Inflammatory macrophage treated with lipopolysaccharide for 4 hours (primary cell): ENCODE data around the gene HOXD13.

Source experiments
- DNase-seq: peaks from one replicate; pipeline ENCODE4 v3.0.0-alpha.2; 2020

HOXD13 gene

DNA sequence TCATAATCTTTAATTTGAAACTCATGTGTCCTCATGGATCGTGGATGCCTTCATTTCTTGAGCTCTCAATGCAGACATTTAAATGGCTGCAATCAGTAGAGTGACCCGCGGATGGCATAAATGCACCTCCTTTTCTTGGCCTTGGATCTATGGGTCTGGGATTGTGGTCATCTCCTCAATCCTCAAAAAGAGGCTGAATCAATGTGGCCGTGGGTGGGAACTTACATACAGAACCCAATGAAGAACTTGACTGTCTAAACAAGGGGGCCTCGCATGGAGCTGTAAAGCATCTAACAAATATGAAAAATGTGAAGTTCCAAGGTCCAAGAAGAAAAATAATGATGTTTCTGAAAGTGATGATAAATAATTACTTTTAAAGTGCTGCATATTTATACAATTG is 2.9 kb downstream of the HOXD13 start:
- DNase-seq = no peak

DNA sequence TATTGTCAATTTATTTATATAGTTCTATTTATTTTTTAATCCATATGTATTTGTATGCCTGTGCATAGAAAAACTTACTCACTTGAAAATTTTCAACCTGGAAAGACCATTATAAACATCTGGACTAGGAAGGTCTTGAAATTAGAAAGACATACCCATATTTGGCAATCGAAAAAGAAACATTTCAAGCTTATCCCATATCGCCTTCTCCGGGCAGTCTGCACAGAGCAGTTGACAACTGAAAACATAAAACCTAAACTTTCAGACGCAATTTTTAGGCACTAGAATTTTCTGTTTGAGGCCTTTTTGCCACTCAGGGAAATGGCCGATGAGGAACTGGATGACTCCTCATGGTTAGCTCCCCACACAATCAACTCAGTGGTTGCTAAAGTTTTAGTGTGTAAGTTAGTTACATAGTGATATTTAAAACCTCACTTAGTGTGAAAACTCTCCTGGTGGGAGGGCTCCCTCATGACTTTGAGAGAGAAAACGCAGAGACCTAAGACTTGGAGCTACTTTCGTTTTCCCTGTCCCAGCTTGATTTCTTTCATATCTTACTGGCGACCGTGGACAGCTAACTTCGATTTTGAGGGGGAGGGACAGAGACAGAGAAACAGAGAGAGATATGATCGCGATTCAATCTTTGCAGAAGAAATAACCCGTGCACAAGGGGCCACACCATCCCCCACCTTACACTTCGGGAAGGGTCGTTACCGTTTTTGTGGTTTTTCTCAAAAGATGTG is 3.9 kb downstream of the HOXD13 start:
- no peak for DNase-seq

DNA sequence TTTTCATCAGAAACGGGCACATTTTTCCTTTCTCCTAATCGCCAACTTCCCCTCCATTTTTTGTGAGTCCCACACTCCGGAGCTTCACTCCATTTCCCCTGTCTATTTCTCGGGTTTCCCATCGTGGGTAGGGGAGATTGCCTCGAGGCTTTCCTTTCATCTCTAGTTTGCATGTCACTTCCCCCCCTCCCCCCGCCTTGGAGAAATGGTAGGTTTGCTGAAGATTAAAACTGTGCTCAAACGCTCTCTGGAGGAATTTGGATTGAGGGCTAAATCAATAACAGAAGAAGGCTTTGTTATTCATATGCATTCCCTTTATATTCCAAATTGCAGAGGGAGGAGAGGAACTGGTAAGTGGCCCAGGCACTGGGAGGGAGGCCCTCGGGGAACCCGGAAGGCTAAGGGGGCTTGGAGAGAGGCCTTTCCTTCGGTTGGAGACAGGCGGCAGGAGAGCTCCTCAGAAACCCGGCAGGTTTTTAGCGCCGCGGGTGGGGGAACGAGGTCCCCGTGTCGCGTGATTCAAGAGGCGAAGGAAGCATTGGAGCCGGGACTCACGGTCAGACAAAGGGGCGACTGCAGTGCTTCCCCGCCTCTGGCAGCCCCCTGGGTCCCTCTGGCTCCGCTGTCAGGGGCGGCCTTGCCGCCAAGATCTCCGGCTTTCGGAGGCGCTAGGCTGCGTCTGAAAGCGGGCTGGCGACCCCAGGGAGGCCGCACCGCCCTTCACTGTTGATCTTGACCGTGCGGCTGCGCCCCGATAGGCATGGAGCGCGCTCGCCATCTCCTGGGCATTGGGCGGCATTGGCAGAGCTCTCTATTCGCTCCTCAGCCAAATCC is 4.7 kb downstream of the HOXD13 start:
- DNase-seq = peak; percentile 57

DNA sequence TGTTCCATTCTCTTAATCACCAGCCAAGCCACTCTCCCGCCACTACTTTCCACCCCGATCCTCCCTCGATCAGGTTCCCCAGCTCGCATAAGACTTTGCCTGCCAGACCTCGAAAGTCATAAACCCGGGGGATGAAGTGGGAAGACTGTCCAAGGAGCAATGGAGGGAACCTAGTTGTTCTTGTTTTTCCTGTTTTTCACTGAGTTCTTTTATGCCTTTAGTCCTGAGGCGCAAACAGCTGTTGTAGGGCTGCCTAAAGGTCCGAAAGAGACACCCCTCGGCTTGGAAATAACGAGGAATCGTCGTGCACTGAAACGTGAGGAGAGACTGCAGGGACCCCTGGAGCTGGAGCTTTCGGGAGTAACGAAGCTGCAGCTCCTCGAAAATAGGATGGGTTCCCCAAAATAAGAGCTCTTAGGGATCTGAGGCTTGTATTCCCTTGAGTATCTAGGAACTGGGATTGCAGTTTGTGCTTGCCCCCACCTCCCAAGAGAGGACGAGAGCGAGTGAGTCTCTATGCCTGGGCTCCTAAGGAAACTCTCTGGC is 5.4 kb downstream of the HOXD13 start:
- no peak for DNase-seq

DNA sequence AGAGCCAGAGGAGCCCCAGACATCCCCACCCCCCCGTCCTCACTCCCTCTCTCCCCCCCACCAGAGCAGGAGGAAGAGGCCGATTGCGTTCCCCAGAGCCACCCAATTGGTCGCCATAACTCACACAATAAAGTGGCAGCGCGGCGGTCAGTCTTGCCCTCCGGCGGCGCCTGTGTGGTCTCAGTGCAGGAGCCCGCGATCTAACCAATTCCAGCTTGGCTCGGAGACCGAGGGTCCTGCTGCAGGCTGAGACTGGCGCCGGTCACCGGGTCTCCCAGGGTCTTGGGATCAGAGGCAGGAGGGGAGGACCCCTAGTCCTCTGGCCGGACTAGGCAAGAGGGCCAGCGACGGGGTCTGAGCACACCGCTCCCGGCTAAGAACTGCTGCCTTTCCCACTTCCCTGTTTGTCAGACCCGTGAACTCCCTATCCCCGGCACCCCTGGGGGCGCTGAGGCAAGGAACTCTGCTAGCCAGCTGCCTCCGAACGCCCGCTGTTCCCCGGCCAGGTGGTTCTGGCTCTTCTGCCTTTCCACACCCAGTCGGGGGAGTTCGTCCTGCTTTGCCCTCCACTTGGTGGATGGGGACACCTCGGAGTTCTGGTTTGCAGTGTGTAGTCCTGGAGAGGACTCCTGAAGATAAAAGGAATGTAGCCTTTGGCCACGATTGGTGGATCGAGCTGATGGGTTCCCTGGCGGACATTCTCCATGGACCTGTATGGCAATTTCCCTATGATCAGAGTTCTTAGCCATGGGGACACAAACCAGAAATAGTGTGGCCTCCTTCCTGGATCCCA is 6.0 kb downstream of the HOXD13 start:
- no peak for DNase-seq

DNA sequence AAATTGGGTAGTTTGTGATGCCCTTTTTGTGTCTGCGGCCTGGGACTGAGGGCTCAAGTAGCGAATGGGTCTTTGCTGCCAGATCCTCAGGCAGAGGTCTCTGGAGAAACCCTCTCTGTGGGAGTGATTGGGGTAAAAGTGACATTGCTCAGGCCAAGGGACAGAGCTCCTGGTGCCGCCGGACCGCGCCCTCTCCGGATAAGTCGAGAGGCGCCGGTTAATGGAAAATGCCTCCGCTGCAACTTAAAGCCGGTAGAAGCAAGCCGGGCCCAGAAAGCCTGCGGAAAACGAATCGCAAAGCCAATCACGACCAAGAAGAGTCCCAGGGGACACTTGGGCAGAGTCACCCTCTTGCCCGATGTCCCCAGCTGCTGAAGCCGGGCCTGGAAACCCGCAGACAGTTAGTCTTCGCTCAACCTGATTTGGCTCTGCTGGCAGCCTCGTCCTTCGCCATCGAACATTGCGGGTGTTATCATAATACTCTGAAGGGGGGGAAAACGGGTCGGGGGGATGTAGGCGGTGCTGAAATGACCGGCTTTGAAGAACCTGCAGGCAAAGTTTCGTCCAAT is 6.7 kb downstream of the HOXD13 start:
- DNase-seq = no peak

DNA sequence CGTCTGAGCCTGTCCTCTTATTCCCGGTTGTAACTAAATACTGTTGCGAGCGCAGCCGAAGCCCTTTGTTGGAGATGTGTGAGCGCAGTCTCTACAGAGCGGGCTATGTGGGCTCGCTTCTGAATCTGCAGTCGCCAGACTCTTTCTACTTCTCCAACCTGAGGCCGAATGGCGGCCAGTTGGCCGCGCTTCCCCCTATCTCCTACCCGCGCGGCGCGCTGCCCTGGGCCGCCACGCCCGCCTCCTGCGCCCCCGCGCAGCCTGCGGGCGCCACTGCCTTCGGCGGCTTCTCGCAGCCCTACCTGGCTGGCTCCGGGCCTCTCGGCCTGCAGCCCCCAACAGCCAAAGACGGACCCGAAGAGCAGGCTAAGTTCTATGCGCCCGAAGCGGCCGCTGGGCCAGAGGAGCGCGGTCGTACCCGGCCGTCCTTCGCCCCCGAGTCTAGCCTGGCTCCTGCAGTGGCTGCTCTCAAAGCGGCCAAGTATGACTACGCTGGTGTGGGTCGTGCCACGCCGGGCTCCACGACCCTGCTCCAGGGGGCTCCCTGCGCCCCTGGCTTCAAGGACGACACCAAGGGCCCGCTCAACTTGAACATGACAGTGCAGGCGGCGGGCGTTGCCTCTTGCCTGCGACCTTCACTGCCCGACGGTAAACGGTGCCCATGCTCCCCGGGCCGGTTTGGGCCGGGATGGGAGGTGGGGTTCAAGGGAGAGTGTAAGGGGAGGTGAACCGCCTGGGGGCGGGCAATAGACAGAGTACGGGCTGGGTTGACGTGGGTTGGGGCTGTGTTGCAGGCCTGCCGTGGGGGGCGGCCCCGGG is 7.4 kb downstream of the HOXD13 start, which contains the start of gene HOXD12:
Gene HOXD12, plus strand, starts transcription at position 68 of the 819 bp plus-strand sequence. Its CDS starts 7 bp downstream, at position 75.
- no peak for DNase-seq

DNA sequence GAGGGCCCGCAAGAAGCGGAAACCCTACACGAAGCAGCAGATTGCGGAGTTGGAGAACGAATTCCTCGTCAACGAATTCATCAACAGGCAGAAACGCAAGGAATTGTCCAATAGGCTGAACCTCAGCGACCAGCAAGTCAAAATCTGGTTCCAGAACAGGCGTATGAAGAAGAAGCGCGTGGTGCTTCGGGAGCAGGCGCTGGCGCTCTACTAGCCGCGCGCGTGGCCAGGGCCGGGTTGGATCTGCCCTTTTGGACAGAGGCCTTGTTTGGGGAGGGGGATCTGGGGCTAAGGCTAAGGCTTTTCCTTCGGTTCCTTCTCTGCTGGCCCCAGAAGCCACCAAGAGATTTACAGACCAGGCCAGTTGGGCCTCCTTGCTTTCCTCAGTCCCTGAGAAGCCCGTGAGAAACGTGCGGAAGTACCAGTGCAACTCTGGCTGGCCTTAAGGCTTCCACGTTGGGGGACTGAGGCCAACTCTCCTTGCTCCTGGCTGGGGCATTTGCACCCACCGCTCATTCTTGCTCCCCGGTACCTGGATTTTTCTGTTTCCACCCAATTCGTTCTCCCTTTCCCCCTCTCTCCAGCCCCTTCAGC is 8.1 kb downstream of the HOXD13 start:
- no peak for DNase-seq

DNA sequence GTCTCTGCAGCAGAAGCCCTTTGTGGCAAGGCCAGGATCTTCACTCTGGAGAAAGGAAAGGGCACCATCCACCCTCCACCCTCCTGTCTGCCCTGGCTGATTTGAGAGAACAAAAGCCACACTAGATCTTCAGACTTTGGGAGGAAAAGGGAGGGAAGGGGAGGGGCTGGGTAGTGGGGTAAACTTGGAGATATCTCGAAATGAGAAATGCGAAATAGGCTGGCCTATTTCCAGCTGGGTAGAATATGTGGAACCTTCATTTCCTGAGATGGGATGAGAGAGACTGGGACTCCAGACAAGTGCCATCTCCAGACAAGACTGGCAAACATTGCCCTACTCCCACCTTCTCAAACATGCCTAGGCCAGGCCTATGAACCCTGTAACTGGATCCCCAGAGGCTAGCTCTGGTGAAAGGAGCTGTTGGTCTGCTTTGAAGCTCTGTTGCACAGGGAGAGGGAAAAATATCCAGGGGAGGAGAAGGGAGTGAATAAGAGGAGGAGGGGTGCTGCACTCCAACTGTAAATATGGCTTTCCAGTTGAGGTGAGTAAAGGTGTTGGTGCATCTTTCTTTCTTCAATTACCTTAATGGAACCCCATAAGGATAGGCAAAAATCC is 8.8 kb downstream of the HOXD13 start:
- no peak for DNase-seq

DNA sequence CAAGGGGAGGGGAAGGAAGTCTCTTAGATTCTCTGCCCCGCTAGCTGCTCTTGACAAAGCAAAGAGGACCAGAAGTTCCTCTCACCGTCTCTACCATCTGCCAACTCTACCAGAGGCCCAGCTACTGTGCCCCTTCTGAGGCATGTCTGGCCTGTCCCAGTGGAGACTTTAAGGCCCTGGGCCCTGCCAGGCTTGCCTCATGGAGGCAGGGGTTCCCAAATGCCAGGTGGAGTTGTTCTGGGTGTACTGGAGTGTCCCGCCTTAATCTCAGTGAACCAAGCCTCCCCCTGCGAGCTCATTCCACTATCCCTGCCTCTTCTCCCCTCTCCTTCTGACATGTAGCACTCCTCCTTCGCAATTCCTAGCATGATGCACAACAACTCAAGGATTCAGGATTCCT is 9.3 kb downstream of the HOXD13 start:
- DNase-seq = no peak

DNA sequence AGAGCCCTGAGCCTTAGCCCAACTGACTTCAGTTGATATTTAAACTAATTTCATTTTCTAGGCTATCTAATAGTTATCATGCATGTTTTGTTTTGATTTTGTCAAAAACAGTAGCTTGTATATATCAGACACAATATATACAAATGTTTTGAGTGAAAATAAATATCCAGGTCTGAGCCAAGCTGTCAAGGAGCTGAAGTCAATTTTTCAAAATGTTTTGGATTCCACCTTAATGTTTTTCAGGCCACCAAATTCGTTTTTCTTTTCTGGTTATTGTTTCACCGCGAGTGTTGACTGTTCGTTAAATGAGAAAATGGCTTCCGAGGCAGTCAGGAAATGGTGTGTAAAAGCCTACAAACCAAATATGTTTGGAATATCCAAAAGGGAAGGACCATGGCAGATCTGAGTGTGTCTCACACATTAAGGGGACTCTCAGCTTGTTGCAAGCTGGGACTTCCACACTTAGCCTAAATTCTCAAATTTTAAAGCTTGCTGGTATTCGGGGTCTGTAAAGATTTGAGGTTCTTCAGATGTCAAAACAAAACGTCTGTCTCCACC is 9.9 kb downstream of the HOXD13 start:
- DNase-seq = no peak

DNA sequence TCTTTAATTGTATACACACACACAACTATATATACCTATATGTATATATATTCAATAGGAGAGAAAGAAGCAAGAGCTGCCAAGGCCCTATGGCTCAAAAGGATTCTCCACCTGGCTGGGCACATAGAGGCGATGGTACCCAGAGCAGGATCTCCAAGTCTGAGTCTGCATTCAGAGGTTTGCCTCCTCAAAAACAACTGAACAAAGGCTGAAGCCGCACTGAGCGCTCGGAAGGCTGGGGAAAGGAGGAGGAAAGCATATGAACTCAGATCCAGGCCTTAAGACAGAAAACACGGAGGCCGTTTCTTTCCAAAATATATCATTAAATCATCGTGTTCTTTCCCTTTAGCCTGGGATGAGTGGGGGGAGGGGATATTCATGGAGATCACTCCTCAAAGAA is 10.7 kb downstream of the HOXD13 start:
- DNase-seq = no peak

DNA sequence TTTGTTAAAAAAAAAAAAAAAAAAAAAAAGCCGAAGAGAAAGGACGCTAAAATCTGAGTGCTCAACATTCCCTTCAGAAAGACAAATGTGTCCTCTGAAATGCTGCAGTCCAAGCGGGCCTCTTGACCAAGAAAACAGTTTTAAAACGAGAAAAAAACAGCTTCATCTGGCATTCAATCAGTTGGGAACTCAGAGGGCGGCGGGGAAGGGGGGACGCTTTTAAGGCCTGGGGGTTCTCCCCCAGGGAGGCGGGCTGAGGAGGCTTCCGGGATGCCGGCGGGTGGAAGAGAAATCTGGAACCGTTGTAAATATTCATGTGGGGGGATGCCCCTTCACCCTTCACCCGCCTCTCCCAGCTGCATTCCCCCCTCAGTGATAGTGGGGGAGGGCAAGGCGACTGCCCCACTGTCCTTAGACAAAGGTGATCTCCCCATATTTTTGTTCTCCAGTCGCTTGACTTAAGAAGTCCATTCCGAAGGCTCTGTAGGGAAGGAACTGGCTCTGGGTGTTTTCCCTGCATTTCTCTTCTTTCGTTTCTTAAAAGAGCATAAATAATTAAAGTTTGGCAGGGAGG is 11.3 kb downstream of the HOXD13 start:
- no peak for DNase-seq

DNA sequence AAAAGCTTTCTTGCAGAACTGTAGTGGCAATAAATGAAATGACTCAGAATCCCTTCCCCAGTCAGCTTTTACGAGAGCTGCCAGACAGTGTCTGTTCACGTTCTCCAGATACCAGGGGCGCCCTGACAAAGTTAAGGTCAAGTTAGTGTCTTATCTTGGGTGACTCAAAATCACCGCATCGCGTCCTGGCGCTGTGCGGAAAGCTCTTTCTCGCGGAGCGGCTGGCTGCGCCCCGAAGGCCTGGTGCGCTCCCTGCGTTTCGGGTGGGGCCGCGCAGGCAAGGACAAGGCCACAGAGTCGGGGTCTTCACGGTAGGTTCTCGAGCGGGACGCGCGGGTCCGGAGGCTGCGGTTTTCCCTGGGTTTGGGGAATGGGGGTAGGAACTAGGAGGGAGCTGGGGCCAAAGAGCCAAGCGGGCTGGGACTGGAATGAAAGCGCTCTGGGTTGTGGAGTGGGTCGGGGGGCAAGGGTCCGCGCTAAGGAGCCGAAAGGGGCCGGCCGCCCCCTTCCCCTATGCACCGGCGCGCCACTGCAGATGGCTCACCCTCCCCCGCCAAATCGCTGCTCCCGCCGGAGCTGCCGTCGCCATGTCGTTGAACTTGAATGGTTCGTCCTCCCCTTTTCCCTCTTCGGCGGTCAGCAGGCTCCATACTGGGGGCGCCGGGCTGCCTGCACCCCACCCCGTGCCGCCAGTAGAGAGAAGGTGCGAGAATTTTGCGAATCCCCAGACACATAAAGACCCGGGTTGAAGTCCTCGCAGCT is 12.0 kb downstream of the HOXD13 start:
- no peak for DNase-seq

DNA sequence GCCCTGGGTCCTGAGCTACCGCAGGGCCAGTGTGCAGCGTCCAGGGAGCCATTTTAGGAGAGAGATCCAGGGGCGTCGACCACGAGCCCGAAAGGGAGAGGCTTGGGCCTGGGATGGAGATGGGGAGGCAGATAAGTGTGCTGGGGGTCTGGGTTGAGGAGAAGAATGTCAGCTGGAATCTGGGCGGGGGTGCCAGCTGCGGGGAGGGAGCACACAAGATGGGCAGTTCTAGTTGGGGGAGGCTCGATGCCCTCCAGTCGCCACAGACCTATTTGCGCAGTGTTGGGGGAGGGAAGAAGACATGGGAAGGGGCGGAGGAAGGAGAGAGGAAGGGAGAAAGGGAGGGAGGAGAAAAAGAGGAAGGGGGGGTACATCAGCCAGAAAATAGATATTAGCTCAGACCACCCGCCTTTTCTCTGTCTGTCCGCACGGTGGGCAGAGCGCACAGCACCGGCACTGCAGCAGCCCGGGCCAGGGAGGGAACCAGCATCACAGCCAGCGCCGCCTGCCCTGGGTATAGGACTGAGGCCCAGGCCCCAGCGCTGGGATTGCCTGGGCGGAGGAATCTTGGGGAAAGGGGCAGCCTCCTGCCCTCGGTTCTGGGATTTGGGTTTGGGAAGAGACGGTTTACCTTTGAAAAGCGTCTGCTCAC is 12.7 kb downstream of the HOXD13 start:
- DNase-seq = no peak

DNA sequence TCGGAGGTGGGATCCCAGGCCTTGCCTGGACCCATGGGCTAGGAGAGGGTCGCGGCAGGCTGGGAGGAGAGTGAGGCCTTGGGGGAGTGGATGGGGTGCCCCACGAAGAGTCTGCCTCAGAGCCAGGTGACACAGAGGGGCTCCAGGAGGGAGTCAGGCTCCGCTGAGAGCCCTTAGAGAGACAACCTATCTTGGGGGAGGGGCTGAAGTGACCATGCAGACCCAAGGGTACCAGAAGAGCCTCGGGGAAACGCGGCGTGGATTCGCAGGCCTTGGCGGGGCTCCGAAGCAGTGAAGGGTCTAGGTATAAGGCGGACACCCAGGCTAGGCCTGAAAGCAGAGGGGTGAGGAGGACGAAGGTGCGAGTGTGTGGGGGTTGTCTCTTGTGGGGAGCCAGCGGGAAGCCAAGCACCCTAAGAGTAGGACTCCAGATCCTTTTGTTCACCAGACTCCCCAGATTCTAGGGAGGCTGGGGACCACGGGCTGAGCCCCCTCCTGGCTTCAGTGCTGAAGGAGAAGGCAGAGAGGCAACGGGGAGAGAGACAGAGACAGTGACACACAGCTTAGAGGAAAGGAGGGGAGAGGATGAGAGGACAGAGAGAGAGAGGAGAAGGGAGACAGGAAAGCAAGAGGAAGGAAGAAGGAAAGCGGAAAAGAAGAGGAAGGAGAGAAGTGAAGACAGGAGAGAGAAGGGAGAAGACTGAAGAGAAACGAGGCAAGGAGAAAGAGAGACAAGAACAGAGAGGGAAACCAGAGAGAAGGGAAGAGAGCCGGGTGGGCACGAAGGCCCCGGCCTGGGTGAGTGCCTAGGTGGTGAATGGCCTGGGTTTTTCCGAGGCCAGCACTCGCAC is 13.4 kb downstream of the HOXD13 start:
- no peak for DNase-seq

DNA sequence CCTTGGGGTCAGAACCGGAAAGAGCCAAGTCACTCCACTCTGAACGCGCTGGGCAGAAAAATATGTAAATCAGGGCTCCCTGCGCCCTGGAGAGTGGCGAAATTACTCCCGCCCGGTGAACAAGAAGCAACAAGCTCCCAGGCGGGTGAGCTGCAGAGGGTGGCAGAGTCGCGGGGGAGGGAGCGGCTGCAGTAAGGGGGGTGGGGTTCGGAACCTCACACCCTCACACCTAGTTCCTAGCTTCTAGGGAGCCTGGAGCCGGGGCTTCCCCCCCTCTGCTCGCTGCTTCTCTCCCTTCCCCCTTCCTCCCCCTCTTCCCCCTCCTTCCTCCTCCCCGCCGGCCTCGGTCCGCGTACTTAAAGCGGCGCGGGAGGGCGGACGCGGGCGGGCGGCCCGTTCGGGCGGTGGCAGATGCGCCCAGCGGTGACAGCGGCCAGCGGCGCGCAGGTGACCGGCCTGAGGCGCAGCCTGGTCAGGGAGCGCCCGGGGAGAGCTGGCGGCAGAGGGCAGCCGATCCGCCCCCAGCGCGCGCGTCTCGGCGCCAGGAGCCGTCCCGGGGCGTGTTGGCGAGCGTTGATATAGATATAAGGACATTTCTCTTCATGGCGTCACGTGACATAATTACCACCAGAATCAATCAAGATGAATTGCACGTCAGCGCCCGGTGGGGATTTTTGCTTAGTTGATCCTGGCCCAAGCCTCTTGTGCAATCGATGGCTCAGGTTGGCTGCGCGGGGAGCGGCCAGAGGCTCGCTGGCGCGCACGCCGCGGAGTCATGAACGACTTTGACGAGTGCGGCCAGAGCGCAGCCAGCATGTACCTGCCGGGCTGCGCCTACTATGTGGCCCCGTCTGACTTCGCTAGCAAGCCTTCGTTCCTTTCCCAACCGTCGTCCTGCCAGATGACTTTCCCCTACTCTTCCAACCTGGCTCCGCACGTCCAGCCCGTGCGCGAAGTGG is 14.3 kb downstream of the HOXD13 start, which contains the start of gene HOXD11:
Gene HOXD11, plus strand, starts transcription at position 700 of the 959 bp plus-strand sequence. Its CDS starts 76 bp downstream, at position 776.
- no peak for DNase-seq
